ENCODE measurements around the gene GADD45B.

GRCh38 chr19:2477141-2477710 lies 1.3 kb downstream of the GADD45B start:
- TF ChIP-seq, protein P1, sequence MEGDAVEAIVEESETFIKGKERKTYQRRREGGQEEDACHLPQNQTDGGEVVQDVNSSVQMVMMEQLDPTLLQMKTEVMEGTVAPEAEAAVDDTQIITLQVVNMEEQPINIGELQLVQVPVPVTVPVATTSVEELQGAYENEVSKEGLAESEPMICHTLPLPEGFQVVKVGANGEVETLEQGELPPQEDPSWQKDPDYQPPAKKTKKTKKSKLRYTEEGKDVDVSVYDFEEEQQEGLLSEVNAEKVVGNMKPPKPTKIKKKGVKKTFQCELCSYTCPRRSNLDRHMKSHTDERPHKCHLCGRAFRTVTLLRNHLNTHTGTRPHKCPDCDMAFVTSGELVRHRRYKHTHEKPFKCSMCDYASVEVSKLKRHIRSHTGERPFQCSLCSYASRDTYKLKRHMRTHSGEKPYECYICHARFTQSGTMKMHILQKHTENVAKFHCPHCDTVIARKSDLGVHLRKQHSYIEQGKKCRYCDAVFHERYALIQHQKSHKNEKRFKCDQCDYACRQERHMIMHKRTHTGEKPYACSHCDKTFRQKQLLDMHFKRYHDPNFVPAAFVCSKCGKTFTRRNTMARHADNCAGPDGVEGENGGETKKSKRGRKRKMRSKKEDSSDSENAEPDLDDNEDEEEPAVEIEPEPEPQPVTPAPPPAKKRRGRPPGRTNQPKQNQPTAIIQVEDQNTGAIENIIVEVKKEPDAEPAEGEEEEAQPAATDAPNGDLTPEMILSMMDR (conservative IDR thresholded peaks at IDR 0.05): no peak
- TF ChIP-seq EZH2 (IDR thresholded peaks at IDR 0.05; ENCODE audit: low read depth): no peak
